Measurements from ENCODE around the gene WNT3A. TPM values are rescaled to one million over a fixed set of nuclear protein-coding genes. Genes with fewer than 3 reads are reported as not detected.

WNT3A gene
- total and polyA plus RNA-seq, 2 donors (not counting 3 experiments of a cell fraction or from before 2014, with no cell fraction given): not detected

- dilution Hi-C loops (cut with MboI; ENCODE audit: extremely low pct_ligation_motif_present, low sequenced_read_pairs): no loop called here
- H3K4me2 ChIP-seq (ENCODE audit: insufficient read depth, low read length): peak overlapping the region; percentile 1
- no peak overlapping the region for H3K9ac ChIP-seq (replicated peaks; ENCODE audit: extremely low read depth, insufficient read depth, low read length)
- H3K27ac ChIP-seq (ENCODE audit: insufficient read depth, low read depth, low read length): peak overlapping the region; percentile 7
- H3K9me3 ChIP-seq (replicated peaks; ENCODE audit: control insufficient read depth, insufficient read depth, low read length): peaks cover 4% of the 10 kb centered on the region
- H3K4me3 ChIP-seq (replicated peaks in 1 of 3; ENCODE audit: insufficient read depth in 1 of 3, low read depth in 1 of 3, low read length in 3 of 3): no peak overlapping the region
- no peaks in the 10 kb centered on the region for H3K9me1 ChIP-seq (replicated peaks; ENCODE audit: control insufficient read depth, extremely low read depth, insufficient read depth, low read length)
- no peak for DNase-seq (ENCODE audit: low read depth, low spot score)
- BruUV-seq (replicated peaks): no TSS peak
- ChIA-PET POLR2A (no interaction called here), CTCF (interaction anchor here (0.9 to 2.5 kb wide), 3 partner anchors 9 to 91 kb away, joined by 4 to 8 read pairs (median 4); no protein-coding TSS in a partner anchor)
- intact Hi-C loops (cut with micrococcal nuclease): no loop called here
- TF ChIP-seq GATA2 (IDR thresholded peaks at IDR 0.05; ENCODE audit: insufficient read depth, insufficient read length, low read depth, low read length): no peak
- no peak for TF ChIP-seq JUN (IDR thresholded peaks at IDR 0.05; ENCODE audit: borderline replicate concordance, insufficient read depth, insufficient read length, low read depth)
- no peak for TF ChIP-seq POLR2AphosphoS5 (IDR thresholded peaks at IDR 0.05; ENCODE audit: insufficient read depth, low read depth, low read length)
- TF ChIP-seq POLR2A (IDR thresholded peaks at IDR 0.05; ENCODE audit: low read depth, low read length): no peak
- no peak for TF ChIP-seq CTCF (IDR thresholded peaks at IDR 0.05; ENCODE audit: extremely low read depth in 1 of 2, insufficient read depth in 1 of 2, low read depth in 1 of 2, low read length in 2 of 2)
- TF ChIP-seq MAX (IDR thresholded peaks at IDR 0.05; ENCODE audit: insufficient read depth, insufficient read length): no peak
- TF ChIP-seq EZH2 (IDR thresholded peaks at IDR 0.05; ENCODE audit: borderline replicate concordance, low read depth, low read length, severe bottlenecking): no peak
- no peak for TF ChIP-seq MYC (IDR thresholded peaks at IDR 0.05; ENCODE audit: low read depth, low read length)
- no peak for TF ChIP-seq FOS (IDR thresholded peaks at IDR 0.05; ENCODE audit: borderline replicate concordance, insufficient read depth, low read length)
- FAIRE-seq: no peak
- no peaks in the 10 kb centered on the region for H3K27me3 ChIP-seq (ENCODE audit: control insufficient read depth in 2 of 2, insufficient read depth in 2 of 2, low read length in 2 of 2)
- peaks cover 18% of the 10 kb centered on the region for H4K20me1 ChIP-seq (replicated peaks; ENCODE audit: control insufficient read depth, extremely low read depth, insufficient read depth, low read length)
- H3K4me1 ChIP-seq (ENCODE audit: control insufficient read depth, extremely low read depth, insufficient read depth, low read length): peaks cover 59% of the 10 kb centered on the region
- H3K36me3 ChIP-seq (ENCODE audit: control insufficient read depth in 2 of 2, extremely low read depth in 1 of 2, insufficient read depth in 2 of 2, low read length in 2 of 2): peaks cover 0 to 13% of the 10 kb centered on the region in 2 experiments
- H2AFZ ChIP-seq (ENCODE audit: low read depth, low read length): no peak overlapping the region
- peaks cover 100% of the 10 kb centered on the region for H3K79me2 ChIP-seq (ENCODE audit: control insufficient read depth, insufficient read depth, low read length)
These were observed 84.3 kb downstream of the WNT3A start for GRCh38 chr1:228091084-228091483.

Measured in endothelial cell of umbilical vein (primary cell).